ENCODE results near the gene RFFL.

- TF ChIP-seq CTCF (IDR thresholded peaks at IDR 0.05) (no peak), POLR2A (IDR thresholded peaks at IDR 0.05) (no peak)
These were observed 10.3 kb downstream of the RFFL start for GRCh38 chr17:35053204-35053603.
